AG09309 (cell line): ENCODE data around the gene DEPDC1B.
"Not testable (repeated sequence)": the region's sequence is repeated elsewhere in the genome, so short reads cannot be mapped to it uniquely, and the experiment has no call there.

ENCODE experiments used
- DNase-seq: peaks from one replicate; pipeline ENCODE4 v3.0.0-alpha.2; 2010; ENCODE audit warnings: low read depth
- H3K4me3 ChIP-seq: 2 replicates; pipeline ENCODE4 v1.5.1; 2011; ENCODE audit warnings: mild to moderate bottlenecking, low read depth, low read length, moderate library complexity; ENCODE audit not compliant: control insufficient read depth
- CTCF ChIP-seq: IDR thresholded peaks from 2 replicates; pipeline ENCODE4 v1.5.1; 2011; ENCODE audit warnings: mild to moderate bottlenecking, low read depth, low read length, inconsistent platforms; ENCODE audit not compliant: insufficient read depth, control insufficient read depth; ENCODE audit errors: missing control alignments

DEPDC1B gene

GRCh38 chr5:60598424-60598823 lies 101.5 kb downstream of the DEPDC1B start:
- no peak for TF ChIP-seq CTCF
- H3K4me3 ChIP-seq = no peak overlapping the region
- DNase-seq = no peak

DNA sequence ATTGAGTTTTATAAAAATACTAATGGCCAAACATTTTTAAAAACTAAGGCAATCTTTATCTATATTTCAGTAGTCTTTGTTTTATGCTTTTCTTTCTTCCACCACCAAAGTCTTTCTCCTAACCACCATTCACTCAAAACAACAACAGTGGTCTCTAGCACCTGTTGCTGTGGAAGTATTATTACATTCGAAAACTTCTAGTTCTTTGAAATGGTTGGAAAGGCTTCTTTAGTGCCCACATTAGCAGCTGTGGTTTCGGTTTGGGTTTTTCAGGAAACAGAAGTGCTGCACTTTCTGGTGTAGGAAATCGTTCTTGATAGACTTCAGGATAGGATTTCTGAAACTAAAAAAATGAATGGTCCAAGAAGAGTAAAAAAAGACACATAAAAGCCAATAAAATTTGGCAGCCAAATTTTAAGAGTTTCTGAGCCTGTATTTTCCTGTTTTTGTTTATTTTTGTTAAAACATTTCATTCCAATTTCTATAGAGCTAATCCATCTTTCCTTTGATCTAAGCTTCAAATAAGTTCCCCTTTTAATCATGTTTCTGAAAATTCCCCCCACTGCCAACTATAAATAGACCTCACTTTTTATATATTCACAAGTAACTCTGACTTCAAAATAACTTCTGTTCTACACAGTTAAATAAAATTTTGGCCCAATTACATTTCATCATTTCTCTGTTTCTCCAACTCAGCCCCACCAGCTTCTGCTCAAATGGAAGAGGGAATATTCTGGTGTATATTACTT lies 102.2 kb downstream of the DEPDC1B start:
- no peak for DNase-seq
- H3K4me3 ChIP-seq = no peak overlapping the region
- TF ChIP-seq CTCF = no peak

DNA sequence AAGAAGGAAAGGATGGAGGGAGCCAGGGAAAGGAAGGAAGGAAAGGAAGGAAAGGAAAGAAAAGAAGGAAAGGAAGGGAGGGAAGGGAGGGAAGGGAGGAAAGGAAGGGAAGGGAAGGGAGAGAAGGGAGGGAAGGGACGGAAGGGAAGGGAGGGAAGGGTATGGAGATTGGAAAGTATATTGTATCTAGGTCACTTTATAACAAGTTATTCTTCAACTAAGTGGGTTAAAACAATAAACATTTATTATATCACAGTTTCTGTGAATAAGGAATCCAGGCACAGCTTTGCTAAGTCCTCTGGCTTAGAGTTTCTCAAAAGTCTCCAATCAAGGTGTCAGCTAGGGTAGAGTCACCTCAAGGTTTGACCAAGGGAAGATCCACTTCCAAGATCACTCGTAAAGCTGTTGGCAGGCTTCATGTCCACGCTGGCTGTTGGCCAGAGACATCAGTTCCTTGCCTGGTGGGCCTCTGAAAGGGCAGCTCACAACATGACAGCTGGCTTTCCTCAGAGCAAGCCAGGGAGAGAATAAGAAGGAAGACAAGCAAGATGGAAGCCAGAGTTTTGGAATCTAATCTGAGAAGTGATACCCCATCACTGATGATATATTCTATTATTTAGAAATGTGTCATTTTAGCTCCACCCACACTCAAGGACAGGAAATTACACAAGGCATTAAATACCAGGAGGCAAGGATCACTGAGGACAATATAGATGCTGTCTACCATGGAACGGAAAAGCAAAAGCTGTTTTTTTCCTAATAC lies 105.1 kb downstream of the DEPDC1B start:
- H3K4me3 ChIP-seq = no peak overlapping the region
- TF ChIP-seq CTCF = no peak
- no peak for DNase-seq

- no peak for DNase-seq
- no peak overlapping the region for H3K4me3 ChIP-seq
- no peak for TF ChIP-seq CTCF
These were observed 109.8 kb downstream of the DEPDC1B start for GRCh38 chr5:60590172-60590571.

DNA sequence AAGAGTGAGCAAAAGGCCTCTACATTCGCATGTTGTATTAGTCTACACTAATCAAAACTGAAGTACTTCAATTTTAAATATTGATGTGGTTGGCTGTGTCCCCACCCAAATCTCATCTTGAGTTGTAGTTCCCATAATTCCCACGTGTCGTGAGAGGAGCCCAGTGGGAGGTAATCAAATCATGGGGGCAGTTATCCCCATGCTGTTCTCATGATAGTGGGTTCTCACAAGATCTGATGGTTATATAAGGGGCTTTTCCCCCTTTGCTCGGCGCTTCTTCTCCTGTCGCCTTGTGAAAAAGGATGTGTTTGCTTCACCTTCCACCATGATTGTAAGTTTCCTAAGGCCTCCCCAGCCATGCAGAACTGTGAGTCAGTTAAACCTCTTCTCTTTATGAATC lies 112.7 kb downstream of the DEPDC1B start:
- not testable (repeated sequence) for H3K4me3 ChIP-seq, DNase-seq

DNA sequence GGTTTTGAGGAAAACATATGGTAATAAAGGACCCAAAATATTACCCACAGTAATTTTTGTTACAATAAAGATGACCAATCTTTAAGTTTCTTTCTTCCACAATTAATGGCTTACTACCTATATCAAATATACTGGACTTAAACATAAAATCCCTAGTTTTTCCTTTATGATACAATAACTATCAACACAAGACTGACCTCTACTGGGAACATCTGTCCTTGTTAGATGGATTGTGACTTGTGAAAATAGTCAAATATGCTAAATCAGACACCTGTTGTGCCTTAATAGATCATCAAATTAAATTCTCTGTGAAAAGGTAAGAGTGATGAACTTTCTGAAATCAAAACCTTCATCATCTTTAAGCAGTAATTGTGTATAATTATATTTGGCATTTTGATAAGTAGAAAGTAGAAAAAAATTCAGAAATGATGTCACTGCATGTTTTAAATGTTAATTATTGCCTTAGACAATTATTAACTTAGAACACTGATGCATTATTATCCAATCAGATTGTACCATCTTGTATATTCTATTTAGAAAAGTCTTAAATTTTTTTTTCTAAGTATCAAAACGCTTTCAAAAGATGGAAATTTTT lies 113.6 kb downstream of the DEPDC1B start:
- no peak overlapping the region for H3K4me3 ChIP-seq
- peak; percentile 38 for TF ChIP-seq CTCF
- DNase-seq = peak; percentile 3

GRCh38 chr5:60585618-60586017 lies 114.3 kb downstream of the DEPDC1B start:
- no peak overlapping the region for H3K4me3 ChIP-seq
- no peak for TF ChIP-seq CTCF
- DNase-seq = no peak
